ENCODE data around the gene SAMD14. TPM values are rescaled to one million over a fixed set of nuclear protein-coding genes. Genes with fewer than 3 reads are reported as not detected.

SAMD14 gene
- total RNA-seq, 1 donor, result 4.7 TPM

DNA sequence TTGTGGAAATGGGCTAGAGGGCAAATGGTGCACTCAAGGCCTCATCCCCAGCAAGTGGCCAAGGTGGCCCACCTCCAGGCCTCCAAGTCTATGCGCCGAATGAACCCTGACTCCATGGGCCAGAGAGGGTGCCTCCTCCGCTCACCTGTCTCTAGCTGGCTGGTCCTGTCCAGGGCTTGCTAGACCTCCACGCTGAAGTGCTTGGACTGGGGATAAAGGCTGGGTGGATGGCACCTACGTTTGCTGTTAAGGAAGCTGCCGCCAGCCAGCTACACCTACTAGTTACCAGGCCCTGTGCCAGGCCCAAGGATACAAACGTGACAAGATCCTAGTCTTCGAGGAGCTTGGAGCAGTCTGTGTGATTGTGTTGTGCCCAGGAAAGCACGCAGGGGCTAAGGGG, 35.1 kb upstream of the SAMD14 start:
- DNase-seq (ENCODE audit: low read depth), result no peak
- no peak for TF ChIP-seq CTCF (IDR thresholded peaks at IDR 0.05; ENCODE audit: insufficient read depth, low read depth, low read length)
- H3K4me3 ChIP-seq (ENCODE audit: low read depth, low read length), result no peak overlapping the region

DNA sequence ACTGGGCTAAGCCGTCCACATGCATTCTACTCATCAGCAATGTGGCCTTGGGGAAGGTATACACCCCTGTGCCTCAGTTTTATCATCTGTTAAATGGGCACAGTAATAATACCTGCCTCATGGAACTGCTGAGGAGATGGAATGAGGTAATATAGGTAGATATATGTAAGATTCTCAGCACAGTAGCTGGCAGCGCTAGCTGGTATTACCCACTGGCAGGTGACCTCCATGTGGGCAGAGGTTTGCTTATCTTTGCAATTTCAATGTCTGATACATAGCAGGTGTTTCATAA, 34.7 kb upstream of the SAMD14 start:
- TF ChIP-seq CTCF (IDR thresholded peaks at IDR 0.05; ENCODE audit: insufficient read depth, low read depth, low read length), result no peak
- no peak for DNase-seq (ENCODE audit: low read depth)
- no peak overlapping the region for H3K4me3 ChIP-seq (ENCODE audit: low read depth, low read length)

- H3K4me3 ChIP-seq (ENCODE audit: low read depth, low read length), result no peak overlapping the region
- DNase-seq (ENCODE audit: low read depth), result no peak
- no peak for TF ChIP-seq CTCF (IDR thresholded peaks at IDR 0.05; ENCODE audit: insufficient read depth, low read depth, low read length)
Observed at GRCh38 chr17:50163843-50164696, 34.1 kb upstream of the SAMD14 start.

- no peak for TF ChIP-seq CTCF (IDR thresholded peaks at IDR 0.05; ENCODE audit: insufficient read depth, low read depth, low read length)
- H3K4me3 ChIP-seq (ENCODE audit: low read depth, low read length), result no peak overlapping the region
- DNase-seq (ENCODE audit: low read depth), result no peak
Observed at GRCh38 chr17:50162466-50163254, 32.7 kb upstream of the SAMD14 start.

- DNase-seq (ENCODE audit: low read depth), result no peak
- no peak for TF ChIP-seq CTCF (IDR thresholded peaks at IDR 0.05; ENCODE audit: insufficient read depth, low read depth, low read length)
- no peak overlapping the region for H3K4me3 ChIP-seq (ENCODE audit: low read depth, low read length)
Observed at GRCh38 chr17:50161911-50162288, 31.9 kb upstream of the SAMD14 start.

DNA sequence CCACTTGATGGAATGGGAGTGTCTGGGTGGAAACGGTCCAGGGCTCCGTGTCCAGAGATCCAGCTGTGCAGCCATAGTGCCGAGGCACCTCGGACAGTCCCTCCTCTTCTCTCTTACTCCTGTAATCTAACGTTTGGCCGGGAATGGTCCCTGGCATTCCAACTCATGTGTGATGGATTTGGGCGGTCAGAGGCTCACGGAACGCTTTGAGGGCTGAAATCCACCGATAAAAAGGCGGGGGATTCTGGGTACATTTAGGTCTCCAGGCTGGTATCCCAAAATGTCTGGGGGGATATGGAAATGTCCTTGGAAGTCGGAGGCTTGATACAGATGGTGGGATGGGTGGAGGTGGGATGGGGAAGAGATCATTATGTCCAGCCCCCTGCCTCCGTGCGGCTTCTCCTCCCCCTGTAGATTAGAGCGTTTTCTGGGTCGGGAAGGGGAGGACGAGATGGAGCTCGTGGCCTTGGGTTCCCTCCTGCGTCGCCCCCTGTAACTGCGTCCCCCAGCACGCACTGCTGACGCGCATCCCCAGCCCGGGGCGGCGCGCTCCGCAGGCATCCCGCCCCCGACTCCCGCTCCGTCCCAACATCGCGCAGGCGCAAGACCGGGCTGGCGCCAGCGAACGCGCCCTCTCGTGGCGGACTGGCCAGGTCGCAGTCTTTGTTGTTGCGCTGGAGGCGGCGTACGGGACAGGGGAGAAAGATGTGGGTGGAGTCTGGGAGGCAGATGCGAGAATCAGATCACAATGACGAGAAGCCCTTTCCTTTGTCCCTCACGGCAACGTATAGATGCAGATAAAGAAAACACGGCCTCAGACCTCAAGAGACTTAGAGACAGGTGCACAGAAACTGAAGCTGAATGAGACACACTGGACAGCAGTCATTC, 31.3 kb upstream of the SAMD14 start:
- peak; percentile 87 for DNase-seq (ENCODE audit: low read depth)
- peak overlapping the region; percentile 73 for H3K4me3 ChIP-seq (ENCODE audit: low read depth, low read length)
- peak; percentile 86 for TF ChIP-seq CTCF (IDR thresholded peaks at IDR 0.05; ENCODE audit: insufficient read depth, low read depth, low read length)
